HG03097 (cell line): Measurements from ENCODE around the gene TMEM132E.

Experiments
- ATAC-seq: cut with Tn5 transposase; IDR thresholded peaks from one replicate; pipeline ENCODE4 v1.9.1; 2021; ENCODE audit not compliant: unreplicated experiment, low FRiP score

TMEM132E gene

GRCh38 chr17:34567691-34568465, 11.5 kb upstream of the TMEM132E start:
- ATAC-seq = no peak

GRCh38 chr17:34568953-34569352, 10.4 kb upstream of the TMEM132E start:
- ATAC-seq = no peak

GRCh38 chr17:34569591-34569990, 9.8 kb upstream of the TMEM132E start:
- ATAC-seq = no peak

GRCh38 chr17:34570506-34570905, 8.9 kb upstream of the TMEM132E start:
- no peak for ATAC-seq

- no peak for ATAC-seq
Measured at GRCh38 chr17:34571428-34572130, 7.8 kb upstream of the TMEM132E start.

- no peak for ATAC-seq
Measured at GRCh38 chr17:34572483-34572882, 6.9 kb upstream of the TMEM132E start.

- no peak for ATAC-seq
Measured at GRCh38 chr17:34575182-34575581, 4.2 kb upstream of the TMEM132E start.

GRCh38 chr17:34578016-34578415, 1.4 kb upstream of the TMEM132E start:
- no peak for ATAC-seq

GRCh38 chr17:34578656-34579016, 746 bp upstream of the TMEM132E start:
- no peak for ATAC-seq

GRCh38 chr17:34579979-34580684, 750 bp downstream of the TMEM132E start:
- no peak for ATAC-seq

GRCh38 chr17:34580685-34581445, 1.5 kb downstream of the TMEM132E start:
- ATAC-seq = no peak

- no peak for ATAC-seq
Measured at GRCh38 chr17:34581446-34582184, 2.2 kb downstream of the TMEM132E start.

- no peak for ATAC-seq
Measured at GRCh38 chr17:34582185-34582900, 3.0 kb downstream of the TMEM132E start.

GRCh38 chr17:34582901-34583245, 3.5 kb downstream of the TMEM132E start:
- ATAC-seq = no peak

- no peak for ATAC-seq
Measured at GRCh38 chr17:34584805-34585416, 5.5 kb downstream of the TMEM132E start.

- no peak for ATAC-seq
Measured at GRCh38 chr17:34586346-34586846, 7.0 kb downstream of the TMEM132E start.

GRCh38 chr17:34588266-34588665, 8.9 kb downstream of the TMEM132E start:
- ATAC-seq = no peak

- ATAC-seq = no peak
Measured at GRCh38 chr17:34589120-34589965, 10.0 kb downstream of the TMEM132E start.
